Liver (tissue), 9 donors: ENCODE results near the gene ITLN1. TPM values are rescaled to one million over a fixed set of nuclear protein-coding genes. Genes with fewer than 3 reads are reported as not detected.
A peak's percentile ranks its signal among the peaks of the same experiment; 100 is the strongest.

Experiments
- DNase-seq: peaks from one replicate; pipeline ENCODE4 v3.0.0-alpha.2; 2017; ENCODE audit warnings: low spot score
- H3K27ac ChIP-seq, 2 donors: one replicate each; pipeline ENCODE4 v1.7.0; 2013; ENCODE audit warnings: inconsistent platforms in 2 of 2, low read length in 2 of 2, control low read depth in 1 of 2, low read depth in 1 of 2, mild to moderate bottlenecking in 1 of 2
- H3K27me3 ChIP-seq, 4 donors: one replicate each; pipeline versions ENCODE4 v1.6.1 to v1.7.0; 2013; ENCODE audit warnings: low read length in 3 of 4, inconsistent platforms in 1 of 4, mild to moderate bottlenecking in 1 of 4, moderate library complexity in 1 of 4; ENCODE audit not compliant: control insufficient read depth in 4 of 4, insufficient read depth in 4 of 4
- H3K36me3 ChIP-seq, 4 donors: one replicate each; pipeline versions ENCODE4 v1.6.1 to v1.7.0; 2013; ENCODE audit warnings: low read length in 3 of 4, mild to moderate bottlenecking in 3 of 4, low read depth in 1 of 4, moderate library complexity in 1 of 4; ENCODE audit not compliant: control insufficient read depth in 4 of 4, insufficient read depth in 3 of 4
- H3K4me1 ChIP-seq, 4 donors: one replicate each; pipeline versions ENCODE4 v1.6.1 to v1.7.0; 2013; ENCODE audit warnings: low read length in 3 of 4, mild to moderate bottlenecking in 3 of 4, moderate library complexity in 1 of 4; ENCODE audit not compliant: control insufficient read depth in 4 of 4, insufficient read depth in 4 of 4
- H3K4me3 ChIP-seq, 3 donors: one replicate each; pipeline versions ENCODE4 v1.6.1 to v1.7.0; 2013; ENCODE audit warnings: low read length in 3 of 3, control low read depth in 1 of 3, low read depth in 1 of 3, mild to moderate bottlenecking in 1 of 3
- H3K9ac ChIP-seq, 2 donors: one replicate each; pipeline ENCODE4 v1.7.0; 2013; ENCODE audit warnings: low read length in 2 of 2, mild to moderate bottlenecking in 2 of 2, moderate library complexity in 2 of 2, control low read depth in 1 of 2, low read depth in 1 of 2
- H3K9me3 ChIP-seq, 4 donors: one replicate each; pipeline versions ENCODE4 v1.6.1 to v1.7.0; 2013; ENCODE audit warnings: low read length in 3 of 4; ENCODE audit not compliant: control insufficient read depth in 4 of 4
- EGR1 ChIP-seq, 2 donors: IDR thresholded peaks; 2 replicates each; pipeline ENCODE4 v1.6.1; 2016 to 2018; ENCODE audit warnings: antibody characterized with exemption in 2 of 2, low read depth in 2 of 2
- FOXA1 ChIP-seq: IDR thresholded peaks from 2 replicates; pipeline ENCODE4 v1.6.1; 2016; ENCODE audit warnings: antibody characterized with exemption
- FOXA2 ChIP-seq: IDR thresholded peaks from 2 replicates; pipeline ENCODE4 v1.6.1; 2016; ENCODE audit warnings: antibody characterized with exemption
- GABPA ChIP-seq, 2 donors: IDR thresholded peaks in 1 of 2; conservative IDR thresholded peaks in 1 of 2; 2 replicates each; pipeline ENCODE4 v1.6.1; 2016; ENCODE audit warnings: antibody characterized with exemption in 2 of 2, mild to moderate bottlenecking in 1 of 2, moderate library complexity in 1 of 2
- HNF4A ChIP-seq, 2 donors: conservative IDR thresholded peaks; 2 replicates each; pipeline ENCODE4 v1.6.1; 2016; ENCODE audit warnings: antibody characterized with exemption in 2 of 2, mild to moderate bottlenecking in 2 of 2
- HNF4G ChIP-seq: IDR thresholded peaks from 2 replicates; pipeline ENCODE4 v1.6.1; 2016; ENCODE audit warnings: antibody characterized with exemption
- NR2F2 ChIP-seq: IDR thresholded peaks from 2 replicates; pipeline ENCODE4 v1.6.1; 2016; ENCODE audit warnings: antibody characterized with exemption
- RAD21 ChIP-seq, 2 donors: IDR thresholded peaks; 2 replicates each; pipeline ENCODE4 v1.6.1; 2016; ENCODE audit warnings: antibody characterized with exemption in 2 of 2, mild to moderate bottlenecking in 2 of 2
- TAF1 ChIP-seq: conservative IDR thresholded peaks from 2 replicates; pipeline ENCODE4 v1.6.1; 2016; ENCODE audit warnings: antibody characterized with exemption, mild to moderate bottlenecking
- YY1 ChIP-seq: IDR thresholded peaks from 2 replicates; pipeline ENCODE4 v1.6.1; 2016; ENCODE audit warnings: antibody characterized with exemption, mild to moderate bottlenecking
- WGBS: extraction: QIAGEN DNeasy Blood & Tissue Kit; methylation state at CpG from one replicate; pipeline ENCODE4 v1.1.7; 2013; 5-methylcytosine and 5-hydroxymethylcytosine counted together
- polyA plus RNA-seq, 2 donors: library from polyadenylated mRNA; stranded (reverse) in 1 of 2; unstranded in 1 of 2; fragments of 200-250 nt in 1 of 2; fragments of >200 nt in 1 of 2; fragmentation: Nextera tagmentation in 1 of 2; extraction: Ambion mirVana in 1 of 2; gene quantifications; one replicate each; pipeline versions ENCODE4 v1.2.1 to v1.2.3, GENCODE V29; 2013 to 2015
- total RNA-seq, 2 donors: library from RNA; depleted of rRNA; stranded (reverse); fragments of >200 nt; gene quantifications; one replicate each; pipeline ENCODE4 v1.2.3, GENCODE V29; 2014
- TF ChIP-seq, protein P1 (sequence below): fragments of 150-350 bp; IDR thresholded peaks from 2 replicates; pipeline ENCODE4 v1.5.1; 2017; ENCODE audit warnings: improper control_type of control experiment, low read depth, low read length; ENCODE audit not compliant: missing input control
- TF ChIP-seq, protein P2 (sequence below): IDR thresholded peaks from 2 replicates; pipeline ENCODE4 v1.6.1; 2016; ENCODE audit warnings: antibody characterized with exemption
- TF ChIP-seq, protein P3 (sequence below): IDR thresholded peaks from 2 replicates; pipeline ENCODE4 v1.6.1; 2016; ENCODE audit warnings: antibody characterized with exemption, mild to moderate bottlenecking
- TF ChIP-seq, protein P4 (sequence below): IDR thresholded peaks from 2 replicates; pipeline ENCODE4 v1.6.1; 2016; ENCODE audit warnings: antibody characterized with exemption
- donor health status: healthy.
- donor health status: healthy.
- donor health status: healthy.
- donor health status: healthy.
- donor health status: healthy.

The ITLN1 gene
- total and polyA plus RNA-seq, 4 donors, result 3.7 to 13.4 (median 5.5) TPM

DNA sequence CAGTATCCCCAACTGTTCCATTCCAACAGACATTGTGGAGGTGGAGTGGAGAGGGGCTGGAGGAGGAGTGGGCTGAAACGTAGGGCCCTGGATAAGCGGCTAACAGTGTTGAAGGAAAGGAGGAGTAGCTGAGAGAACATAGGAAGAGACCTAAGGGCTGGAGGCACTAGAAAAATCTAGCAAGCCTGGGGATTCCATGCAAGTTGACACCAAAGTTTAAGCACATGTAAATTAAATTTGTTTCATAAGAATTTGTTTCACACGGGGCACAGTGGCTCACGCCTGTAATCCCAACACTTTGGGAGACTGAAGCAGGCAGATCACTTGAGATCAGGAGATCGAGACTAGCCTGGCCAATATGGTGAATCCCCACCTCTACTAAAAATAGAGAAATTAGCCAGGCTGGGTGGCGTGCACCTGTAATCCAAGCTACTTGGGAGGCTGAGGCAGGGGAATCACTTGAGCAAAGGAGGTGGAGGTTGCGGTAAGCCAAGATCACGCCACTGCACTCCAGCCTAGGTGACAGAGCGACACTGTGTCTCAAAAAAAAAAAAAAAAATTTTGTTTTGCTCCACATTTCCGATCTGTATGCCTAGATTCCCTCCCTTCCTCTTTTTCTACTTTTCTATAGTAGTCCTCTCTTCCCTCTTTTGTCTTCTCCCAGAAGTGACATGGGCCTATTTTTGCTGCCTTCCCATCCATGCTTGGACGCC, 21.8 kb downstream of the ITLN1 start:
- Histone ChIP-seq H3K9ac (no peak overlapping the region), H3K36me3 (no peaks in the 10 kb centered on the region), H3K4me1 (peaks cover 2 to 14% (median 12%) of the 10 kb centered on the region in 4 donors), H3K4me3 (no peak overlapping the region), H3K27ac (no peak overlapping the region), H3K27me3 (no peaks in the 10 kb centered on the region), H3K9me3 (no peaks in the 10 kb centered on the region)
- DNase-seq, result no peak
- 87% methylated on average over 11 of the region's 11 CpGs for WGBS
- no peak for TF ChIP-seq HNF4G
- no peak for TF ChIP-seq NR2F2
- no peak for TF ChIP-seq YY1
- TF ChIP-seq HNF4A (conservative IDR thresholded peaks at IDR 0.05), result no peak
- TF ChIP-seq, protein P1, sequence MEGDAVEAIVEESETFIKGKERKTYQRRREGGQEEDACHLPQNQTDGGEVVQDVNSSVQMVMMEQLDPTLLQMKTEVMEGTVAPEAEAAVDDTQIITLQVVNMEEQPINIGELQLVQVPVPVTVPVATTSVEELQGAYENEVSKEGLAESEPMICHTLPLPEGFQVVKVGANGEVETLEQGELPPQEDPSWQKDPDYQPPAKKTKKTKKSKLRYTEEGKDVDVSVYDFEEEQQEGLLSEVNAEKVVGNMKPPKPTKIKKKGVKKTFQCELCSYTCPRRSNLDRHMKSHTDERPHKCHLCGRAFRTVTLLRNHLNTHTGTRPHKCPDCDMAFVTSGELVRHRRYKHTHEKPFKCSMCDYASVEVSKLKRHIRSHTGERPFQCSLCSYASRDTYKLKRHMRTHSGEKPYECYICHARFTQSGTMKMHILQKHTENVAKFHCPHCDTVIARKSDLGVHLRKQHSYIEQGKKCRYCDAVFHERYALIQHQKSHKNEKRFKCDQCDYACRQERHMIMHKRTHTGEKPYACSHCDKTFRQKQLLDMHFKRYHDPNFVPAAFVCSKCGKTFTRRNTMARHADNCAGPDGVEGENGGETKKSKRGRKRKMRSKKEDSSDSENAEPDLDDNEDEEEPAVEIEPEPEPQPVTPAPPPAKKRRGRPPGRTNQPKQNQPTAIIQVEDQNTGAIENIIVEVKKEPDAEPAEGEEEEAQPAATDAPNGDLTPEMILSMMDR, result no peak
- TF ChIP-seq FOXA2, result no peak
- TF ChIP-seq, protein P2, sequence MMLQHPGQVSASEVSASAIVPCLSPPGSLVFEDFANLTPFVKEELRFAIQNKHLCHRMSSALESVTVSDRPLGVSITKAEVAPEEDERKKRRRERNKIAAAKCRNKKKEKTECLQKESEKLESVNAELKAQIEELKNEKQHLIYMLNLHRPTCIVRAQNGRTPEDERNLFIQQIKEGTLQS, result no peak
- TF ChIP-seq TAF1, result no peak

DNA sequence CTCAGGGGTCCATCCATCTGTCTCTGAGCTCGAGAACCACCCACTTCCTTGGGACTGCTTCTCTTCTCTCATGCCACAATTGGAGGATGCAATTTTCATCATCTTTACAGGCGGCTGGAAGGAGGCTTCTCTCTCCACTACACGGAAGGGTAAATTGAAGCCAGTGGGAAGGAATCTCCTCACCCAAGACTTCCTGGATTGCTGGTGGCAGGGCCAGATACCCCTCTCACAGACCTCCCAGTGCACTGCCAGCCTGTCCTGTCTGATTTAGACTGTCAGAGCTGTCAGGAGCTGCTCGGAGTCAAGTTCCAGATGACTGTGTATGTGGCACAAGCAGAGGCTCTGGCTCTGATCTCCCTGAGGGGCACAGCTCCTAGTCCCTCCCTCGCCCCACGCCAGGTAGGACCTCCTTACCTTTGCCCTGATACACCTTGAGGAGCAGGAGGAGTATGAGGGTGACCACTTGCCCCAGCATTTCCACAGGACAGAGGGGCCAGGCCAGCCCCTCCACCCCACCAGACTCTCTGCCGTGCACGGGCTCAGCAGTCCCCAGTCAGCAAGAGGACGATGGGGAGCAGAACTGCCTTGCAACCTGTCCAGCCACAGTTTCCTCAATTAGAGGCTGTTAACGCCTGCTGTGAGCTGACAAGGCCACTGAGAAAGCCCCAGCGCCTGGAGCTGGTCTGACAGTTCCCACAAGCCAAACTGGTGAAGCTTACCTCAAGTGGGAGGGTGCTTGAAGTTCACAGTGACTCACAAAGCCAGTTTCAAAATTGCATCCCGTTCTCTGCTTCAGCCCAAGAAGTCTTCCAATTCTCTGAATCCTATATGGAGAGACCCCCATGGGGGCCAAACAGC, 22.5 kb downstream of the ITLN1 start, which contains the start of gene CD244:
CD244 (minus strand) TSS at position 685 of the 858 bp plus-strand sequence; CDS start at position 475, 210 bp downstream.
- no peak within 1 kb of the TSS for H3K9ac ChIP-seq
- no peak for TF ChIP-seq GABPA (IDR thresholded peaks at IDR 0.05 in 1 of 2, conservative IDR thresholded peaks at IDR 0.05 in 1 of 2)
- no peaks in the 10 kb centered on the region for H3K27me3 ChIP-seq
- H3K36me3 ChIP-seq, result no peaks in the 10 kb centered on the region
- no peaks in the 10 kb centered on the region for H3K9me3 ChIP-seq
- H3K4me3 ChIP-seq, result no peak within 1 kb of the TSS
- 74% methylated on average over 12 of the region's 12 CpGs for WGBS
- H3K4me1 ChIP-seq, result peaks cover 2 to 14% (median 12%) of the 10 kb centered on the region in 4 donors
- H3K27ac ChIP-seq, result no peak within 1 kb of the TSS
- DNase-seq, result no peak

DNA sequence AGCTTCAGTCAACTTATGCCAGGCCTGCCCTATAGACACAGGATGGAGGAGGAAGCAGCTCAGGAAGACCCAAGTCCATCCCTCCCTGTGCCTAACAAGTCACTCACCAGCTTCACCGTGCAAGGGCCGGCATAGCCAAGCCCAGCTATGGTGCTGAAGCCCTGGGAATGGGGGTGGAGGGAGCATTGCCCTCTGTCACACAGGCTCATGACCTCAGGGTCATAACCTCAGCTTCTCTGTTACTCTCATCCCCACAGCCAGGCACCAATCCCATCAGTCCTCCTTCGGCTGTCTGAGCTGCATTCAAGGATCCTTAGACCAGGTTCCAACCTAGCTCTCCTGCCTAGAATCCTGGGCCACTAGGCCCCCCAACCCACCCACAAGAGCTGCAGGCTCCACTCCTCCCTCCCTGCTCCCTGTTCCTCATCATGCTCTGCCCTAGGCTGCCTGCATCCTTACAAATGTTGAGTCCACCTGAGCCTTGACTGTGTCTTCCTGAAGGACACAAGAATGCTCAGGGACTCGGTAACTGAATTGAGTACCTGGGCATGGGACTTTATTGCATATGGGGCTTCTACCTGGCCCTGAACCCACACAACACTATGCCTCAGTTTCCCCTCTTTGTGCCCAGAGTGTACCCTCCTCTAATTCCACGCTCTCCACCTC, 24.0 kb downstream of the ITLN1 start:
- no peak overlapping the region for H3K4me3 ChIP-seq
- no peak for DNase-seq
- WGBS, result 47% methylated on average over 5 of the region's 5 CpGs
- no peak for TF ChIP-seq YY1
- TF ChIP-seq, protein P2, result no peak
- peak; percentile 71 for TF ChIP-seq NR2F2
- TF ChIP-seq GABPA (IDR thresholded peaks at IDR 0.05 in 1 of 2, conservative IDR thresholded peaks at IDR 0.05 in 1 of 2), result peak in 1 of 2 donors; percentile 12
- TF ChIP-seq FOXA1, result no peak
- TF ChIP-seq, protein P3, sequence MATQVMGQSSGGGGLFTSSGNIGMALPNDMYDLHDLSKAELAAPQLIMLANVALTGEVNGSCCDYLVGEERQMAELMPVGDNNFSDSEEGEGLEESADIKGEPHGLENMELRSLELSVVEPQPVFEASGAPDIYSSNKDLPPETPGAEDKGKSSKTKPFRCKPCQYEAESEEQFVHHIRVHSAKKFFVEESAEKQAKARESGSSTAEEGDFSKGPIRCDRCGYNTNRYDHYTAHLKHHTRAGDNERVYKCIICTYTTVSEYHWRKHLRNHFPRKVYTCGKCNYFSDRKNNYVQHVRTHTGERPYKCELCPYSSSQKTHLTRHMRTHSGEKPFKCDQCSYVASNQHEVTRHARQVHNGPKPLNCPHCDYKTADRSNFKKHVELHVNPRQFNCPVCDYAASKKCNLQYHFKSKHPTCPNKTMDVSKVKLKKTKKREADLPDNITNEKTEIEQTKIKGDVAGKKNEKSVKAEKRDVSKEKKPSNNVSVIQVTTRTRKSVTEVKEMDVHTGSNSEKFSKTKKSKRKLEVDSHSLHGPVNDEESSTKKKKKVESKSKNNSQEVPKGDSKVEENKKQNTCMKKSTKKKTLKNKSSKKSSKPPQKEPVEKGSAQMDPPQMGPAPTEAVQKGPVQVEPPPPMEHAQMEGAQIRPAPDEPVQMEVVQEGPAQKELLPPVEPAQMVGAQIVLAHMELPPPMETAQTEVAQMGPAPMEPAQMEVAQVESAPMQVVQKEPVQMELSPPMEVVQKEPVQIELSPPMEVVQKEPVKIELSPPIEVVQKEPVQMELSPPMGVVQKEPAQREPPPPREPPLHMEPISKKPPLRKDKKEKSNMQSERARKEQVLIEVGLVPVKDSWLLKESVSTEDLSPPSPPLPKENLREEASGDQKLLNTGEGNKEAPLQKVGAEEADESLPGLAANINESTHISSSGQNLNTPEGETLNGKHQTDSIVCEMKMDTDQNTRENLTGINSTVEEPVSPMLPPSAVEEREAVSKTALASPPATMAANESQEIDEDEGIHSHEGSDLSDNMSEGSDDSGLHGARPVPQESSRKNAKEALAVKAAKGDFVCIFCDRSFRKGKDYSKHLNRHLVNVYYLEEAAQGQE, result no peak
- peak; percentile 30 to 60 for TF ChIP-seq HNF4A (conservative IDR thresholded peaks at IDR 0.05)
- TF ChIP-seq, protein P4, sequence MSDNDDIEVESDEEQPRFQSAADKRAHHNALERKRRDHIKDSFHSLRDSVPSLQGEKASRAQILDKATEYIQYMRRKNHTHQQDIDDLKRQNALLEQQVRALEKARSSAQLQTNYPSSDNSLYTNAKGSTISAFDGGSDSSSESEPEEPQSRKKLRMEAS, result no peak
- no peak for TF ChIP-seq EGR1 (IDR thresholded peaks at IDR 0.05; ENCODE audit: low read depth in 2 of 2)
- TF ChIP-seq TAF1, result no peak
- peak in 1 of 2 donors; percentile 25 for TF ChIP-seq RAD21 (IDR thresholded peaks at IDR 0.05)
- no peak for TF ChIP-seq FOXA2
- no peak for TF ChIP-seq HNF4G
- TF ChIP-seq, protein P1, result no peak

More for the DNA sequence above, 24.0 kb downstream of the ITLN1 start:
- Histone ChIP-seq H3K9ac (no peak overlapping the region), H3K4me1 (peaks cover 0 to 10% (median 9%) of the 10 kb centered on the region in 4 donors), H3K36me3 (no peaks in the 10 kb centered on the region), H3K27ac (no peak overlapping the region), H3K27me3 (no peaks in the 10 kb centered on the region), H3K9me3 (no peaks in the 10 kb centered on the region)
